Mononuclear cell (primary cell): ENCODE data around the gene DAZAP2. TPM values are rescaled to one million over a fixed set of nuclear protein-coding genes. Genes with fewer than 3 reads are reported as not detected.
A peak's percentile ranks its signal among the peaks of the same experiment; 100 is the strongest.

Experiments used
- H3K27me3 ChIP-seq: 2 replicates; pipeline ENCODE4 v1.6.0; 2011; ENCODE audit warnings: low read length, control low read depth; ENCODE audit not compliant: insufficient read depth
- H3K4me1 ChIP-seq: 2 replicates; pipeline ENCODE4 v1.5.1; 2011; ENCODE audit warnings: mild to moderate bottlenecking, low read length, control low read depth; ENCODE audit not compliant: insufficient read depth
- H3K4me3 ChIP-seq: 2 replicates; pipeline ENCODE4 v1.5.1; 2011; ENCODE audit warnings: mild to moderate bottlenecking, low read length, moderate library complexity
- H3K9me3 ChIP-seq: 2 replicates; pipeline ENCODE4 v1.5.1; 2011; ENCODE audit warnings: low read depth, mild to moderate bottlenecking, control low read depth, low read length
- total RNA-seq: library from RNA; depleted of rRNA; stranded (reverse); fragments of >200 nt; gene quantifications from one replicate; pipeline ENCODE4 v1.2.3, GENCODE V29; 2012

The DAZAP2 gene
- total RNA-seq = 779 TPM

GRCh38 chr12:51238510-51239334, at the start of gene DAZAP2:
Gene DAZAP2 (plus strand): TSS chr12:51238826. CDS start chr12:51238908, 82 bp downstream.
- Histone ChIP-seq H3K4me1 (peaks cover 50% of the 10 kb centered on the region), H3K27me3 (no peaks in the 10 kb centered on the region), H3K4me3 (peak within 1 kb of the TSS; percentile 100), H3K9me3 (no peaks in the 10 kb centered on the region)

GRCh38 chr12:51189790-51190355, 48.8 kb upstream of the DAZAP2 start:
- Histone ChIP-seq H3K4me3 (no peak overlapping the region), H3K9me3 (no peaks in the 10 kb centered on the region), H3K4me1 (peaks cover 8% of the 10 kb centered on the region), H3K27me3 (no peaks in the 10 kb centered on the region)

GRCh38 chr12:51190820-51191219, 47.8 kb upstream of the DAZAP2 start:
- H3K27me3 ChIP-seq = no peaks in the 10 kb centered on the region
- H3K9me3 ChIP-seq = no peaks in the 10 kb centered on the region
- H3K4me1 ChIP-seq = peaks cover 8% of the 10 kb centered on the region
- H3K4me3 ChIP-seq = no peak overlapping the region

GRCh38 chr12:51191516-51192283, 46.9 kb upstream of the DAZAP2 start:
- Histone ChIP-seq H3K27me3 (no peaks in the 10 kb centered on the region), H3K4me3 (no peak overlapping the region), H3K9me3 (no peaks in the 10 kb centered on the region), H3K4me1 (peaks cover 3% of the 10 kb centered on the region)

- H3K9me3 ChIP-seq = no peaks in the 10 kb centered on the region
- no peaks in the 10 kb centered on the region for H3K27me3 ChIP-seq
- no peak overlapping the region for H3K4me3 ChIP-seq
- no peaks in the 10 kb centered on the region for H3K4me1 ChIP-seq
These were observed 46.3 kb upstream of the DAZAP2 start for GRCh38 chr12:51192284-51192671.

- Histone ChIP-seq H3K4me1 (peaks cover 9% of the 10 kb centered on the region), H3K9me3 (no peaks in the 10 kb centered on the region), H3K4me3 (no peak overlapping the region), H3K27me3 (no peaks in the 10 kb centered on the region)
These were observed 42.8 kb upstream of the DAZAP2 start for GRCh38 chr12:51195841-51196240.

- Histone ChIP-seq H3K27me3 (no peaks in the 10 kb centered on the region), H3K9me3 (no peaks in the 10 kb centered on the region), H3K4me3 (no peak overlapping the region)
These were observed 42.1 kb upstream of the DAZAP2 start for GRCh38 chr12:51196547-51196946.

GRCh38 chr12:51197736-51198567, 40.7 kb upstream of the DAZAP2 start:
- Histone ChIP-seq H3K27me3 (no peaks in the 10 kb centered on the region), H3K4me3 (no peak overlapping the region), H3K9me3 (no peaks in the 10 kb centered on the region), H3K4me1 (peaks cover 9% of the 10 kb centered on the region)

More at GRCh38 chr12:51196547-51196946, 42.1 kb upstream of the DAZAP2 start:
- peaks cover 9% of the 10 kb centered on the region for H3K4me1 ChIP-seq

GRCh38 chr12:51198568-51199365, 39.9 kb upstream of the DAZAP2 start:
- Histone ChIP-seq H3K27me3 (no peaks in the 10 kb centered on the region), H3K4me1 (peaks cover 9% of the 10 kb centered on the region), H3K4me3 (no peak overlapping the region), H3K9me3 (no peaks in the 10 kb centered on the region)

GRCh38 chr12:51199366-51199945, 39.2 kb upstream of the DAZAP2 start:
- no peaks in the 10 kb centered on the region for H3K9me3 ChIP-seq
- H3K4me3 ChIP-seq = no peak overlapping the region
- H3K27me3 ChIP-seq = no peaks in the 10 kb centered on the region
- H3K4me1 ChIP-seq = peaks cover 9% of the 10 kb centered on the region

GRCh38 chr12:51200156-51200555, 38.5 kb upstream of the DAZAP2 start:
- Histone ChIP-seq H3K4me3 (no peak overlapping the region), H3K27me3 (no peaks in the 10 kb centered on the region), H3K9me3 (no peaks in the 10 kb centered on the region), H3K4me1 (peaks cover 9% of the 10 kb centered on the region)

- peaks cover 9% of the 10 kb centered on the region for H3K4me1 ChIP-seq
- no peaks in the 10 kb centered on the region for H3K9me3 ChIP-seq
- H3K4me3 ChIP-seq = no peak overlapping the region
- no peaks in the 10 kb centered on the region for H3K27me3 ChIP-seq
These were observed 37.8 kb upstream of the DAZAP2 start for GRCh38 chr12:51200806-51201205.

- Histone ChIP-seq H3K4me3 (no peak overlapping the region), H3K27me3 (no peaks in the 10 kb centered on the region), H3K9me3 (no peaks in the 10 kb centered on the region), H3K4me1 (peaks cover 9% of the 10 kb centered on the region)
These were observed 35.9 kb upstream of the DAZAP2 start for GRCh38 chr12:51202718-51203117.

GRCh38 chr12:51205350-51205749, 33.3 kb upstream of the DAZAP2 start:
- no peaks in the 10 kb centered on the region for H3K27me3 ChIP-seq
- no peak overlapping the region for H3K4me3 ChIP-seq
- no peaks in the 10 kb centered on the region for H3K4me1 ChIP-seq
- H3K9me3 ChIP-seq = no peaks in the 10 kb centered on the region
